ENCODE measurements around the gene PAQR6. TPM values are rescaled to one million over a fixed set of nuclear protein-coding genes. Genes with fewer than 3 reads are reported as not detected.

PAQR6 gene
- total RNA-seq, 2 experiments from 2014 or later, result 5.0 to 6.1 TPM

DNA sequence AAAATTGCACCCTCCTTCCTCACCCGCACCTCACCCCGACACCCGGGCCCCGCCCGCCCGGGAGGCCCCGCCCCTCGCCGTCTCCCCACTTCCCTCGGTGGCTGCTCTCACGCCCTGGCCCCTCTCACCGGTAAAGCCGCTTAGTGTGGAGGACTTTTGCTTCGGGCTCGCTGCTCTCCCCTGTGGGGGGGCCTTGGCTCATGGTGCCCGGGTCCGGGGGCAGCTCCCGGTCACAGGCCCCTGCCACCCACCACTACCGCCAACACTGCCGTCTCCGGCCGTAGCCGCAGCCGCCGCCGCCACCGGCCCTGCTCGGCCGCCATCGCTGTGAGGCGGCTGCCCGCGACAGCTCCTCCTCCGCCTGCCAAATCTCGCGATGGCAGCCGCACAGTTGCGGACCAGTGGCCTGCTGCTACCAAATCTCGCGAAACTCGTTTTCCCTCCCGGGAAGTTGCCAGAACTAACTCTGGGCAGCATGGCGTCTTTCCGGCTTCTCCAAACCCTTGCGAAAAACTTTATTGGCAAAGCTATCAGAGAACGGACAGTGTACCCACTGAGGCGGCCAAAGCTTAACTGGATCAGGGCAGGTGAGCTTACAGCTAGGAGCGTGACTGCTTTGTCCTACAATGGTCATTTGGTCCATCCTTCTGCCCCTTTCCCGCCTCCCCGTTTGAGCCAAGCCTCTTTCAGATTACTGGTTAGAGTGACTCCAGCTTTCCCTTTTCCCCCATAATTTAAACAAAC lies 34.8 kb upstream of the PAQR6 start, which contains the start of gene SMG5:
Gene SMG5 (minus strand): TSS at position 347 of the 744 bp plus-strand sequence. CDS start 145 bp downstream, at position 202.
- Mint-ChIP-seq H3K36me3 (peaks cover 15% of the 10 kb centered on the region), H3K9me3 (ENCODE audit: low read depth) (no peaks in the 10 kb centered on the region), H3K4me1 (peaks cover 39% of the 10 kb centered on the region), H3K27ac (peak within 1 kb of the TSS; percentile 91), H3K27me3 (no peaks in the 10 kb centered on the region), H3K4me3 (peak within 1 kb of the TSS; percentile 94)
- DNase-seq (peak; percentile 99), ATAC-seq (peak; percentile 92)
- CTCF ChIA-PET, result interaction anchor here (0.7 to 5.5 kb wide), 20 partner anchors 9 to 361 kb away, joined by 3 to 24 read pairs (median 4); partner anchors contain the start of gene PMF1

DNA sequence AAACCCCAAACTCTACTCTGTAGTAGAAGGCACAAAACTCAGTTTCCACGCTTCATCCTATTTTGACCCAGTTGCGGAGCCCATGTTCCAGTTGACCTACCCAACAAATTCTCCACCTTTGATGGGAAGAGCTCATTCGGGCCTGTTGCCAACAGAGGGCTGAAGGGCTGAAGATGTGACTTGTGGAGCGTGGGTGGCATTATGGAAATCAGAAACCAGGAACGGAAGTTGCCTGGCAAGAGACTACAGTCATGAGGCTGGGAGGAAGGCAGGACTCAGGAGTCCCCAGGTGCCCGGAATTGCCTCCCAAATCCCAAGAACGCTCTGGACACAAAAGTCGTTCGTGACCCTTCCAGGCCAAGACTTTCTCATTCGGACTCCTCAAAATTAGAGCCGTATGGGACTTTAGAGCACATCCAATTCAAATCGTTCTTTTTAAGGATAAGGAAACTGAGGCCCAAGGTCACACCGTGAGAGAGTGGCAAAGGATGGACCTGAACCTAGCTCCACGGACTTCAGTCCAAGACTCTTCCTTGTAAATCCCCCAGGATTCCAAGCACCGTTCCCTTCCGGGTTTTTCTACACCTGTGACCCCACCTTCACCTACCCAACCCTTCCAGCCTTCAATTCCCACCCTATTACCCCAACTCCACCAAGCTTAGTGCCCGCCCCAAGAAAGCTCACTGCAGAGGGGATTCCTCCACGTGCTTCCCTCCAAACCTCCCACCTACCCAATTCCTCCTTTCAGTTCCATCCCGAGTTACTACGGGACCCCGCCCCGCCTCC lies 34.0 kb upstream of the PAQR6 start:
- Mint-ChIP-seq H3K4me3 (peak overlapping the region; percentile 94), H3K27ac (peak overlapping the region; percentile 91), H3K9me3 (ENCODE audit: low read depth) (no peaks in the 10 kb centered on the region), H3K36me3 (peaks cover 18% of the 10 kb centered on the region), H3K4me1 (peaks cover 39% of the 10 kb centered on the region), H3K27me3 (no peaks in the 10 kb centered on the region)
- CTCF ChIA-PET, result interaction anchor here (0.5 to 5.5 kb wide), 17 partner anchors 15 to 253 kb away, joined by 3 to 24 read pairs (median 4); partner anchors contain the start of gene PMF1
- ATAC-seq, result no peak
- peak; percentile 46 for DNase-seq

DNA sequence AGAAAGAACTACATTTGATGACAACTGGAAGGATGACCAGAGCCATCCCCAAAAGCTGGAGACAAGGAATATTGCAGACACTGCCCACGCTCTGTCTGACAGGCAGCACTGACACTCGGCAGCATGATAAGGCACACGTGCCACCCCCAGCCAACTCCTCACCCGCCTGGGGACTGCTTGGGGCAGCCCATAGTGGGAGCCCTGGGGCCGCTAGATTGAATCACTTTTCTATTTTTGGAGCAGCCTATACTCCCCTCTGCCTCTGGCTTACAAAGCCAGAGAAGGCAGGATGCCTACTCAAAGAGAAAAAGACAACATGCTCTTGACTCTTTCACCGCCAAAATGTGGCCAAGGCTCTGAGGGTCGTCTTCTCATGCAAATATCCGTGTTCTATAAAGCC lies 33.4 kb upstream of the PAQR6 start:
- H3K4me3 Mint-ChIP-seq, result peak overlapping the region; percentile 94
- H3K36me3 Mint-ChIP-seq, result peaks cover 24% of the 10 kb centered on the region
- peak; percentile 80 for DNase-seq
- peak; percentile 45 for ATAC-seq
- H3K27ac Mint-ChIP-seq, result peak overlapping the region; percentile 91
- no peaks in the 10 kb centered on the region for H3K9me3 Mint-ChIP-seq (ENCODE audit: low read depth)
- CTCF ChIA-PET, result interaction anchor here (0.5 to 5.5 kb wide), 7 partner anchors 38 to 254 kb away, joined by 3 to 24 read pairs (median 7); no protein-coding TSS in a partner anchor
- no peaks in the 10 kb centered on the region for H3K27me3 Mint-ChIP-seq
- H3K4me1 Mint-ChIP-seq, result peaks cover 39% of the 10 kb centered on the region

DNA sequence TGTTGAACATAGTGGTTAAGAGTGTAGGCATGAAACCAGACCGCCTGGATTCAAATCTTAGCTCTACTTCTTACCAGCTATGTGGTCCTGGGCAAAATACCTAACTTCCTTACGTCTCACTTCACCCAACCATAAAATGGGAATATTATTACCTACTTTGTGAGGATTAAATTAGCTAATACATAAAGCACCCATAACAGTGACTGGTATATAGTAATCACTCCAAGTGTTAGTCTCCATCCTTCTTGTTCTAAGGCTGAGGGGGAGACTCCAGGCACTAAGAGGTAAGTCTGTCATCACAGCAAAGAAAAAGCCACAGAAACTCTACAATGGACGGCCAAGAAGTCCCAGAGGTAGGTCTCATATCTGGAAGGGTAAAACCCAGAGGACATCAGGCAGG lies 32.0 kb upstream of the PAQR6 start:
- no peak for DNase-seq
- Mint-ChIP-seq H3K36me3 (peaks cover 28% of the 10 kb centered on the region), H3K27ac (no peak overlapping the region), H3K4me3 (no peak overlapping the region), H3K9me3 (ENCODE audit: low read depth) (no peaks in the 10 kb centered on the region), H3K27me3 (no peaks in the 10 kb centered on the region), H3K4me1 (peaks cover 38% of the 10 kb centered on the region)
- CTCF ChIA-PET, result interaction anchor here (0.8 to 2.0 kb wide), 4 partner anchors 20 to 150 kb away, joined by 3 to 5 read pairs (median 4); no protein-coding TSS in a partner anchor
- no peak for ATAC-seq

DNA sequence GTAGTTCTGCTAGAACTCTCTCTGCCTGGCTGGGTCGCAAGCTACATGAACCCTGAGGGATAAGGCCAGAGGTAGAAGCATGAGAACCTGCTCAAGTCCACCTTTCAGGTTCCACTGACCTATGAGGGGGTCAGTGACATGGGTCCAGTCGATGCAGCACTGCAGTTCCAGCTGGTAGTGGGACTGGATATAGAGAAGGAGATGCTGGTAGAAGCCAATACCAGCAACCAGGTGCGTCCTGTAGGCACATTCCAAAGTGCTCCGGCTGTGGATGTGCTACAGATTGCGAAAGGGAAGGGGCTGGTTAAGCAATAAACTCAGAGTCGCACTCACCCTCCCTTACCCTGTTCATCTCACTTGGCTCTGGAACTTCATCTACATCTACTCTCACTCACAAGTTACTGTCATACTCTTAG lies 29.1 kb upstream of the PAQR6 start:
- no peak overlapping the region for H3K27ac Mint-ChIP-seq
- H3K27me3 Mint-ChIP-seq, result no peaks in the 10 kb centered on the region
- H3K9me3 Mint-ChIP-seq (ENCODE audit: low read depth), result no peaks in the 10 kb centered on the region
- no peak for DNase-seq
- peaks cover 51% of the 10 kb centered on the region for H3K36me3 Mint-ChIP-seq
- CTCF ChIA-PET, result no interaction called here
- H3K4me1 Mint-ChIP-seq, result peaks cover 19% of the 10 kb centered on the region
- no peak overlapping the region for H3K4me3 Mint-ChIP-seq
- no peak for ATAC-seq

DNA sequence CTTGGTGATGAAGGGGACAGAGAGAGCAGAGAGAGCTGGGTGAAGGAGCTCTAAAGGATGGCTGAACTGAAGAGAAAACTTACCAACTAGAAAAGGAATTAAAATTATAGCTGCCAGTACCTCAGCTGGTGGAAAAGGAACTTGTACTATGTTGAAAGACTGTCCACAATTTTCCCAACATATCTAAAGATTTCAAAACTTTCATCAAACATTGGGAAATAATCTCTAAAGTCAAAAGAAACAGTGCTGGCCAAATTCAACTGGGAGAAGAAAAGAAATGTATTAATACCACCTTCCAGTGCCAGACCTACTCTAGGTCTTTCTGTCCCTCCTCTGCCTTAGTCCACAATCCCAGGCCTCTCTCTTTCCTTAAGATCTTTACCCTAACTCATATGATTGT lies 28.7 kb upstream of the PAQR6 start:
- no peak overlapping the region for H3K4me3 Mint-ChIP-seq
- H3K9me3 Mint-ChIP-seq (ENCODE audit: low read depth), result no peaks in the 10 kb centered on the region
- peaks cover 17% of the 10 kb centered on the region for H3K4me1 Mint-ChIP-seq
- ATAC-seq (no peak), DNase-seq (no peak)
- H3K27ac Mint-ChIP-seq, result no peak overlapping the region
- CTCF ChIA-PET, result interaction anchor here (0.8 kb wide), 1 partner anchor 55 kb away, joined by 6 read pairs; no protein-coding TSS in a partner anchor
- H3K27me3 Mint-ChIP-seq, result no peaks in the 10 kb centered on the region
- H3K36me3 Mint-ChIP-seq, result peaks cover 53% of the 10 kb centered on the region

DNA sequence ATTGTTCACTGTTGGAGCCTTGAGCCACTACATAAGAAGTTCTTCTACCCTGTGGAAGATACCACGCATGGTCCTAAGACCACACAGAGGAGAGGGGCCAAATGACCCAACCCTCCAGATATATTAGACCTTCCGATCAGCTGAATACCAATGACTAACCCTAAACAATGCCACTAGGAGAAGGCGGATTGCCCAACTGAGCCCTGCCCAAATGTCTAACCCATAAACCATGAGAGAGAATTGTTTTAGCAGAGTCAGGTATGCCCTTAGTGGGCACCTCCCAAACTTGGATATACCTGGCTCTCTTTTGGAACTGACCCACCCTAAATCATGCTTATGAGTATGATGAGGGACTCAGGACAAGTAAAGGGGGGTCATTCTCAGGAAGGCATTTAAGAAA lies 22.5 kb upstream of the PAQR6 start:
- Mint-ChIP-seq H3K4me3 (no peak overlapping the region), H3K4me1 (no peaks in the 10 kb centered on the region), H3K27ac (no peak overlapping the region), H3K9me3 (ENCODE audit: low read depth) (no peaks in the 10 kb centered on the region), H3K27me3 (no peaks in the 10 kb centered on the region), H3K36me3 (peaks cover 57% of the 10 kb centered on the region)
- ATAC-seq (no peak), DNase-seq (no peak)
- CTCF ChIA-PET, result interaction anchor here (1.1 kb wide), 1 partner anchor 45 kb away, joined by 4 read pairs; no protein-coding TSS in a partner anchor

DNA sequence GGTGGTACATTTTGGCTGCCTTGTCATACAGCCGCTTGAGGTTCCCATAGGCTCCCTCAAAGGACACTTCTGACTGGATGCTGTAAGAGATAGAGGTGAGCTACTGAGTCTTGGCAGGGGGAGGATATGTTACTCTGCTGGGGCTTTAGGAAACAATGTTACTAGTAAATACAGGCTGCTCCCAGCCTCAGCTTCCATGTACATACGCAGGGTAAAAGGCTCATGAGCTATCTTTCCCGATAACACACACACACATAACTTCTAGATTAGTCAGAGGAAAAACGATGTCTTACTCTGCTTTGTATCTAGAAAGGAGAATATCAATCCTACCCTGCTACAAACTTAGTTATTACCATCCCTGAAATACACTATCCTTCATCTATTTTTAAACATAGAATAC lies 20.5 kb upstream of the PAQR6 start:
- no peaks in the 10 kb centered on the region for H3K27me3 Mint-ChIP-seq
- H3K9me3 Mint-ChIP-seq (ENCODE audit: low read depth), result no peaks in the 10 kb centered on the region
- no peak overlapping the region for H3K4me3 Mint-ChIP-seq
- DNase-seq, result no peak
- H3K36me3 Mint-ChIP-seq, result peaks cover 54% of the 10 kb centered on the region
- no peaks in the 10 kb centered on the region for H3K4me1 Mint-ChIP-seq
- CTCF ChIA-PET, result interaction anchor here (1.0 kb wide), 1 partner anchor 42 kb away, joined by 3 read pairs; no protein-coding TSS in a partner anchor
- no peak overlapping the region for H3K27ac Mint-ChIP-seq
- ATAC-seq, result no peak

DNA sequence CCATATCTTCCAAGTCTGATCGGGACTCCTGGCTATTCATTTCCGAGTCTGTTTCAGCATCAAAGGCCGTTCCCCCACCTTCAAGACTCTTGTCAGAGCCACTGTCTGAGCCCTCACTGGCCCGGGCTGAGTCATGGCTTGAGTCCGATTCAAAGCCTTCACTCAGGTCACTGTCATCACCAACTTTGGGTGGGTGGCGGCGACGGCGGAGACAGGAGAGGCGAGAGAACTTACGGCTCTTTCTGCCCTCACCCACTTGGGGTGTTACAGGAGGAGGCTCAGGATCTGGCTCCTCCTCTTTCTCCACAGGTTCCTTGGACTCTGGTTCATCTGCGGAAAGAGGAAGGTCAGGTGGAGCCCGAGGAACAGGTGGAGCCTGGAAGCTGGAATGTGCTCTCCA lies 18.2 kb upstream of the PAQR6 start:
- H3K27me3 Mint-ChIP-seq, result no peaks in the 10 kb centered on the region
- no peak overlapping the region for H3K27ac Mint-ChIP-seq
- CTCF ChIA-PET, result no interaction called here
- ATAC-seq (no peak), DNase-seq (no peak)
- no peaks in the 10 kb centered on the region for H3K9me3 Mint-ChIP-seq (ENCODE audit: low read depth)
- H3K36me3 Mint-ChIP-seq, result peaks cover 56% of the 10 kb centered on the region
- H3K4me1 Mint-ChIP-seq, result no peaks in the 10 kb centered on the region
- H3K4me3 Mint-ChIP-seq, result no peak overlapping the region

DNA sequence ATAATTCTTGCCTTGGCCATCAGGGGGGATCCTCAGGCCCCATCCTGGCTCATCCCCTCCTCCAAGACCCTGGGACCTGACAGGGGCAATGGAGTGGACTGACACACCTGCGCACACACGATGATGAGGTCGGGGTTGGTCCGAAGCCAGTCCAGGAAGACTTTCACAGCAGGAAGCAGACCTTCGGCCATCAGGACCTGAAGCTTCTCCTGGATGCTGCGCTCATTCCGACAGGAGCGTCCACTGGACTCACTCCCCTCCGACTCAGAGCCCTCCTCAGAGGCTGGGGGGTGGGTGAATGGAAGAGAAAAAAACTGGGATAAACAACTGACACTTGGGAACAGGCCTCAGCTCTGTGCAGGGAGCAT lies 15.4 kb upstream of the PAQR6 start:
- DNase-seq, result no peak
- no peak for ATAC-seq
- no peaks in the 10 kb centered on the region for H3K4me1 Mint-ChIP-seq
- H3K36me3 Mint-ChIP-seq, result peaks cover 60% of the 10 kb centered on the region
- H3K4me3 Mint-ChIP-seq, result no peak overlapping the region
- no peaks in the 10 kb centered on the region for H3K27me3 Mint-ChIP-seq
- CTCF ChIA-PET, result interaction anchor here (0.9 to 1.7 kb wide), 6 partner anchors 8 to 123 kb away, joined by 3 to 5 read pairs (median 3); partner anchors contain the start of genes PAQR6 and SMG5
- no peaks in the 10 kb centered on the region for H3K9me3 Mint-ChIP-seq (ENCODE audit: low read depth)
- H3K27ac Mint-ChIP-seq, result no peak overlapping the region

DNA sequence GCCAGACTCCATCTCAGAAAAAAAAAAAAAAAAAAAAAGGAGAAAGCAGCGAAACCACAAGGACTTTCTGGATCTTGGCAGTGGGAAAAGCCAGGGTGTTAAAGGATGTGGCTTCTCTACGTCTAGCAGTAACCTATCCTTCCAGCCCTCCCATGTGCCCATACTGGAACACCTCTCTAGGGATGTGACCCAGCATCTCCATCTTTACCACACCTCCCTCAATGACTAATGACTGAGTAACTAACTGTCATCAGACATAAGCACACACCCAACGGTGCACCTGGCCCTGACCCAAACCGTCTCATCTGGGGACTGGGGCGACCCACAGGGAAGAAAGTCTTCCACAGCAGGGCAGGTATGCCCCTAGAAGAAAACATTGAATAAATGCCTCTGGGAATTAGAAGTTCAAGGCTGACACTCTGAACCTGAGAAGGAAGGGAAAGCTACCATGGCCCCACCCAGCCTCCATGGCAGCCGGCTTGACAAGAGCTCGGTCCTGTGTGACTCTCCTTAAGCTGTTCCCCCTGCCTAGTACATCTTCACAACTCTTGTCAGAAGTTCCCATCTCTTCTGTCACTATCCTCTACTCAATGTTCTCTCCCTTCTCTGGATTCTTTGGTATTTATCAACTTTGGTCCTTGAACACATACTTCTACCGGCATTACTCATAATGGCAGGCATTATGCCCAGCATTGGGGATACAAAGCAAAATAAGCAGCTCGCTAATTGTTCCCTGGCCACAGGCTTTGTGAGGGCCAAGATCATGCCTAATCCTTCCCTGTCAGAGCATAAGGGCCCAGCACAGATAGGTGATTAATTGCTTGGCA lies 14.8 kb upstream of the PAQR6 start:
- H3K9me3 Mint-ChIP-seq (ENCODE audit: low read depth), result no peaks in the 10 kb centered on the region

DNA sequence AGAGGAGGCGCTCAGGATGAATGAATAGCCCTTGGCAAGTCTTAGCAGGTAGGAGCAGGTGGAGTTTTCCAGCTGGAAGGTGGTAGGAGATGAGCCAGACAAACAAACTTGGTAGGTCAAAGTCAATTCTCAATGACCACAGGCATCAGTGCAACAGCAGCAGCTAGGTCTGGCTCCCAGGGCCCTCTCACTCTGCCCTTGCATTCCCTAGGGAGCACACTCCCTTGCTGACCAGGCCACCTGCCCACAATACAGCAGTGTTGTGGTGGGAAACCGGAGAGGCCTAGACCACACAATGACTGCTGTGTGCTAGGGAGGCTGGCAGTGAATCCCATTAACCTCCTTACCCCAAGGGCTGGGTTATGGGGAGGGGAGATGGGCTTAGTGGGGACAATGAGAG lies 13.0 kb upstream of the PAQR6 start:
- DNase-seq, result no peak
- H3K4me3 Mint-ChIP-seq, result no peak overlapping the region
- ATAC-seq, result no peak
- H3K4me1 Mint-ChIP-seq, result peaks cover 11% of the 10 kb centered on the region
- peaks cover 48% of the 10 kb centered on the region for H3K36me3 Mint-ChIP-seq
- no peak overlapping the region for H3K27ac Mint-ChIP-seq
- no peaks in the 10 kb centered on the region for H3K9me3 Mint-ChIP-seq (ENCODE audit: low read depth)
- H3K27me3 Mint-ChIP-seq, result no peaks in the 10 kb centered on the region
- CTCF ChIA-PET, result interaction anchor here (0.9 to 1.5 kb wide), 4 partner anchors 19 to 131 kb away, joined by 3 to 10 read pairs (median 4); partner anchors contain the start of gene BGLAP

More for the DNA sequence above, 14.8 kb upstream of the PAQR6 start:
- peaks cover 6% of the 10 kb centered on the region for H3K4me1 Mint-ChIP-seq
- ATAC-seq (no peak), DNase-seq (no peak)
- no peaks in the 10 kb centered on the region for H3K27me3 Mint-ChIP-seq
- CTCF ChIA-PET, result interaction anchor here (0.9 to 1.7 kb wide), 4 partner anchors 8 to 123 kb away, joined by 3 to 5 read pairs (median 3); partner anchors contain the start of genes PAQR6 and SMG5
- H3K36me3 Mint-ChIP-seq, result peaks cover 60% of the 10 kb centered on the region
- no peak overlapping the region for H3K4me3 Mint-ChIP-seq
- H3K27ac Mint-ChIP-seq, result no peak overlapping the region

Data from activated CD8-positive, alpha-beta memory T cell treated with anti-CD3 and anti-CD28 coated beads, Interleukin-2, amount 10 ng/mL, durations not matched to agents 7 days and 5 days (primary cell).